IMR-90 (cell line): ENCODE results near the gene FIS1. TPM values are rescaled to one million over a fixed set of nuclear protein-coding genes. Genes with fewer than 3 reads are reported as not detected.

Experiments
- ATAC-seq: fragments of 200-7000 bp; cut with Tn5 transposase; 2 replicates; pipeline ENCODE4 v1.9.1; 2020; ENCODE audit warnings: low read depth, mild to moderate bottlenecking, moderate library complexity
- BruUV-seq: library from RNA; stranded (reverse); fragments of 400-500 nt; replicated peaks from 2 replicates; lab custom pipeline; 2021; lab: Mats Ljungman, UMichigan
- CTCF ChIA-PET: fragments of 300-600 bp; formaldehyde crosslinking; extraction: SDS; loops from one replicate; lab custom pipeline; 2021; ENCODE audit warnings: antibody characterized with exemption; lab: Yijun Ruan, JAX
- POLR2A ChIA-PET: fragments of 300-600 bp; sonication (Branson Sonifier 250); formaldehyde crosslinking; loops from one replicate; lab custom pipeline; 2022; ENCODE audit warnings: antibody characterized with exemption; ENCODE audit not compliant: unreplicated experiment; lab: Charles Lee
- DNase-seq: peaks from one replicate; pipeline ENCODE4 v3.0.0; 2013
- H2AFZ ChIP-seq: replicated peaks from 2 replicates; pipeline ENCODE3; 2013; ENCODE audit warnings: low read length, mild to moderate bottlenecking; ENCODE audit not compliant: poor library complexity
- H2AK5ac ChIP-seq: 2 replicates; pipeline ENCODE4 v1.6.1; 2013; ENCODE audit warnings: low read depth, low read length, inconsistent platforms
- H2AK9ac ChIP-seq: replicated peaks from 2 replicates; pipeline ENCODE3; 2013; ENCODE audit warnings: mild to moderate bottlenecking, low read depth, low read length, moderate library complexity; ENCODE audit not compliant: poor library complexity
- H2BK120ac ChIP-seq: 2 replicates; pipeline ENCODE4 v1.6.1; 2013; ENCODE audit warnings: low read depth, low read length, inconsistent platforms
- H2BK15ac ChIP-seq: 3 replicates; pipeline ENCODE4 v1.6.1; 2013; ENCODE audit warnings: low read depth, low read length, inconsistent platforms
- H2BK20ac ChIP-seq: 2 replicates; pipeline ENCODE4 v1.6.1; 2013; ENCODE audit warnings: low read depth, mild to moderate bottlenecking, inconsistent platforms, low read length, moderate library complexity
- H2BK5ac ChIP-seq: 2 replicates; pipeline ENCODE4 v1.6.1; 2013; ENCODE audit warnings: mild to moderate bottlenecking, low read depth, low read length, inconsistent platforms; ENCODE audit not compliant: poor library complexity, severe bottlenecking
- H3K14ac ChIP-seq: replicated peaks from 2 replicates; pipeline ENCODE4 v1.6.1; 2013; ENCODE audit warnings: low read depth, low read length, inconsistent platforms
- H3K18ac ChIP-seq: 2 replicates; pipeline ENCODE4 v1.6.1; 2013; ENCODE audit warnings: low read depth, low read length, control low read depth
- H3K23ac ChIP-seq: 2 replicates; pipeline ENCODE4 v1.6.1; 2013; ENCODE audit warnings: low read depth, low read length, inconsistent platforms
- H3K27ac ChIP-seq: 2 replicates; pipeline ENCODE4 v1.5.1; 2013; ENCODE audit warnings: mild to moderate bottlenecking, control low read depth, low read length; ENCODE audit not compliant: insufficient read depth
- H3K27me3 ChIP-seq: 2 replicates; pipeline ENCODE4 v1.6.1; 2013; ENCODE audit warnings: low read length; ENCODE audit not compliant: control insufficient read depth, insufficient read depth
- H3K36me3 ChIP-seq: 2 replicates; pipeline ENCODE4 v1.6.1; 2013; ENCODE audit warnings: low read length, mixed read lengths; ENCODE audit not compliant: control insufficient read depth, insufficient read depth
- H3K4ac ChIP-seq: 2 replicates; pipeline ENCODE4 v1.6.1; 2013; ENCODE audit warnings: low read depth, low read length, inconsistent platforms
- H3K4me1 ChIP-seq: 2 replicates; pipeline ENCODE4 v1.6.1; 2013; ENCODE audit warnings: low read length, mixed read lengths; ENCODE audit not compliant: control insufficient read depth, insufficient read depth
- H3K4me2 ChIP-seq: 2 replicates; pipeline ENCODE4 v1.6.1; 2013; ENCODE audit warnings: low read depth, mild to moderate bottlenecking, control low read depth, low read length, moderate library complexity
- H3K4me3 ChIP-seq: 2 replicates; pipeline ENCODE4 v1.5.1; 2013; ENCODE audit warnings: low read depth, mild to moderate bottlenecking, control low read depth, low read length, moderate library complexity; ENCODE audit not compliant: insufficient read depth
- H3K56ac ChIP-seq: 2 replicates; pipeline ENCODE4 v1.6.1; 2013; ENCODE audit warnings: low read length, inconsistent platforms; ENCODE audit not compliant: insufficient read depth; ENCODE audit errors: extremely low read depth
- H3K79me1 ChIP-seq, 2 experiments: 2 replicates each; pipeline ENCODE4 v1.6.1; 2013; ENCODE audit warnings: low read length in 2 of 2, inconsistent platforms in 1 of 2, low read depth in 1 of 2
- H3K9ac ChIP-seq: 2 replicates; pipeline ENCODE4 v1.6.1; 2013; ENCODE audit warnings: low read depth, low read length, control low read depth
- H3K9me1 ChIP-seq: 2 replicates; pipeline ENCODE4 v1.6.1; 2013; ENCODE audit warnings: low read length, inconsistent platforms; ENCODE audit not compliant: insufficient read depth
- H3K9me3 ChIP-seq: 2 replicates; pipeline ENCODE4 v1.6.1; 2013; ENCODE audit warnings: low read length; ENCODE audit not compliant: control insufficient read depth, insufficient read depth
- H4K20me1 ChIP-seq: 2 replicates; pipeline ENCODE4 v1.6.1; 2013; ENCODE audit warnings: low read length, inconsistent platforms; ENCODE audit not compliant: insufficient read depth
- H4K5ac ChIP-seq: 2 replicates; pipeline ENCODE4 v1.6.1; 2013; ENCODE audit warnings: mild to moderate bottlenecking, low read depth, low read length, control low read depth
- H4K8ac ChIP-seq, 2 experiments: 2 replicates each; pipeline ENCODE4 v1.6.1; 2013; ENCODE audit warnings: low read depth in 2 of 2, low read length in 2 of 2, control low read depth in 1 of 2, inconsistent platforms in 1 of 2
- H4K91ac ChIP-seq: 2 replicates; pipeline ENCODE4 v1.6.1; 2013; ENCODE audit warnings: low read depth, low read length, inconsistent platforms; ENCODE audit not compliant: insufficient read depth
- FOS ChIP-seq: fragments of 150-350 bp; IDR thresholded peaks from 2 replicates; pipeline ENCODE4 v1.6.1; 2016; ENCODE audit warnings: low read depth, low read length
- MXI1 ChIP-seq: IDR thresholded peaks from 2 replicates; pipeline ENCODE4 v1.6.1; 2012; ENCODE audit warnings: low read depth, mild to moderate bottlenecking, low read length, moderate library complexity, borderline replicate concordance
- NFE2L2 ChIP-seq: fragments of 150-350 bp; IDR thresholded peaks from 2 replicates; pipeline ENCODE4 v1.6.1; 2016; ENCODE audit warnings: low read depth, mild to moderate bottlenecking, low read length
- RCOR1 ChIP-seq: IDR thresholded peaks from 2 replicates; pipeline ENCODE4 v1.6.1; 2012; ENCODE audit warnings: mild to moderate bottlenecking, low read length, improper control_type of control experiment; ENCODE audit not compliant: insufficient replicate concordance
- RFX5 ChIP-seq: IDR thresholded peaks from 2 replicates; pipeline ENCODE4 v1.8.0; 2012; ENCODE audit warnings: low read depth, mild to moderate bottlenecking, low read length, moderate library complexity
- SMC3 ChIP-seq: fragments of 150-350 bp; IDR thresholded peaks from 2 replicates; pipeline ENCODE4 v1.6.1; 2016; ENCODE audit warnings: low read depth, mild to moderate bottlenecking, antibody characterized with exemption, low read length, moderate library complexity
- USF2 ChIP-seq: fragments of 150-350 bp; IDR thresholded peaks from 2 replicates; pipeline ENCODE4 v1.6.1; 2017; ENCODE audit warnings: mild to moderate bottlenecking, antibody characterized with exemption, low read length, low read depth
- WGBS, 2 experiments: methylation state at CpG; one replicate each; pipeline versions ENCODE4 v1.1.5 to v1.1.7; 2013; ENCODE audit warnings: missing lambda C conversion rate in 2 of 2; ENCODE audit not compliant: insufficient read length in 1 of 2; ENCODE audit errors: extremely low coverage in 2 of 2; 5-methylcytosine and 5-hydroxymethylcytosine counted together
- dilution Hi-C: fragments of 300-500 bp; cut with HindIII; formaldehyde crosslinking; loops from one replicate; pipeline ENCODE4 v1.14.3; 2018; ENCODE audit warnings: low sequenced_read_pairs; ENCODE audit not compliant: unreplicated experiment
- in situ Hi-C: fragments of 300-500 bp; cut with MboI; formaldehyde crosslinking; loops from 3 replicates; pipeline ENCODE4 v1.14.3; 2019; ENCODE audit warnings: low sequenced_read_pairs, inconsistent platforms, mixed read lengths
- intact Hi-C: fragments of 100-400 bp; cut with micrococcal nuclease; formaldehyde crosslinking; loops from 2 replicates; pipeline ENCODE4 v1.10.0; 2022
- polyA plus RNA-seq, 3 experiments: library from polyadenylated mRNA; depleted of rRNA; stranded (reverse); fragments of >200 nt; gene quantifications; 2 replicates each; pipeline ENCODE4 v1.2.3, GENCODE V29; 2012; ENCODE audit warnings: low replicate concordance in 1 of 3
- total RNA-seq: library from RNA; depleted of rRNA; stranded (reverse); fragments of >200 nt; gene quantifications from 2 replicates; pipeline ENCODE4 v1.2.3, GENCODE V29; 2012

The FIS1 gene
- total and polyA plus RNA-seq, 2 of the 4 experiments (the other 2 are of a cell fraction), result 293 to 489 TPM

- H3K36me3 ChIP-seq, result peaks cover 14% of the 10 kb centered on the region
- POLR2A ChIA-PET, result no interaction called here
- in situ Hi-C loops (no loop called here), intact Hi-C loops (loop anchor here (2.0 kb wide), 1 partner anchor 26 kb away; the partner anchor contains the start of gene ZNHIT1), dilution Hi-C loops (no loop called here)
- no TSS peak for BruUV-seq
- peak overlapping the region; percentile 100 for H2AFZ ChIP-seq
- H3K27ac ChIP-seq, result peak overlapping the region; percentile 66
- H4K5ac ChIP-seq, result peak overlapping the region; percentile 69
- H2BK120ac ChIP-seq, result no peak overlapping the region
- H3K4me1 ChIP-seq, result peaks cover 5% of the 10 kb centered on the region; the same call in 1 of the 2 replicates
- peak overlapping the region; percentile 93 for H3K4me2 ChIP-seq
- peak overlapping the region; percentile 60; the same call in 1 of the 2 replicates for H3K56ac ChIP-seq
- H3K14ac ChIP-seq, result peak overlapping the region; percentile 98
- H2AK5ac ChIP-seq, result peak overlapping the region; percentile 87
- CTCF ChIA-PET, result no interaction called here
- H3K27me3 ChIP-seq, result no peaks in the 10 kb centered on the region
- ATAC-seq, result no peak
- H3K79me1 ChIP-seq, result peaks cover 24 to 56% of the 10 kb centered on the region in 2 experiments
- peak overlapping the region; percentile 73 for H3K4me3 ChIP-seq
- peak overlapping the region; percentile 85 for H3K9ac ChIP-seq
- H3K4ac ChIP-seq, result peak overlapping the region; percentile 84
- H3K23ac ChIP-seq, result 0 out of 2 replicates have a peak overlapping the region, but pooled peaks have one; percentile 60
- no peak overlapping the region; the same call in 2 of the 3 replicates for H2BK15ac ChIP-seq
- peaks cover 15% of the 10 kb centered on the region for H4K20me1 ChIP-seq
- WGBS, 2 experiments, result 30% methylated on average over 2 of the region's 32 CpGs; no CpG with 5 or more reads in 1 of the 2 experiments
- peak overlapping the region; percentile 98 for H2AK9ac ChIP-seq
- no peak overlapping the region for H2BK20ac ChIP-seq
- no peaks in the 10 kb centered on the region for H3K9me3 ChIP-seq
- H4K91ac ChIP-seq, result peak overlapping the region; percentile 88
- TF ChIP-seq RCOR1 (no peak), RFX5 (no peak), USF2 (peak; percentile 37; the same call in 1 of the 2 replicates), NFE2L2 (no peak), MXI1 (no peak), FOS (no peak), SMC3 (no peak)
- H3K18ac ChIP-seq, result no peak overlapping the region
- H4K8ac ChIP-seq, result peak overlapping the region; percentile 97 to 98
- no peak for DNase-seq
- H2BK5ac ChIP-seq, result no peak overlapping the region
- no peaks in the 10 kb centered on the region for H3K9me1 ChIP-seq
Observed at GRCh38 chr7:101245147-101245668, 327 bp upstream of the FIS1 start.
